Testis (tissue), 2 donors: ENCODE measurements around the gene INPP1.

ENCODE experiments used
- POLR2A ChIP-seq: fragments of 450-650 bp; IDR thresholded peaks from one replicate; pipeline ENCODE4 v1.6.1; 2017; ENCODE audit warnings: antibody characterized with exemption, mild to moderate bottlenecking, moderate library complexity
- TF ChIP-seq, protein P1 (sequence below), 3 experiments: fragments of 450-650 bp in 2 of 3; fragments of 200-600 bp in 1 of 3; sonication (generic) in 1 of 3; IDR thresholded peaks; one replicate each; pipeline ENCODE4 v1.5.1; 2016 to 2019; ENCODE audit warnings: antibody characterized with exemption in 3 of 3, mild to moderate bottlenecking in 2 of 3, moderate library complexity in 1 of 3

DNA sequence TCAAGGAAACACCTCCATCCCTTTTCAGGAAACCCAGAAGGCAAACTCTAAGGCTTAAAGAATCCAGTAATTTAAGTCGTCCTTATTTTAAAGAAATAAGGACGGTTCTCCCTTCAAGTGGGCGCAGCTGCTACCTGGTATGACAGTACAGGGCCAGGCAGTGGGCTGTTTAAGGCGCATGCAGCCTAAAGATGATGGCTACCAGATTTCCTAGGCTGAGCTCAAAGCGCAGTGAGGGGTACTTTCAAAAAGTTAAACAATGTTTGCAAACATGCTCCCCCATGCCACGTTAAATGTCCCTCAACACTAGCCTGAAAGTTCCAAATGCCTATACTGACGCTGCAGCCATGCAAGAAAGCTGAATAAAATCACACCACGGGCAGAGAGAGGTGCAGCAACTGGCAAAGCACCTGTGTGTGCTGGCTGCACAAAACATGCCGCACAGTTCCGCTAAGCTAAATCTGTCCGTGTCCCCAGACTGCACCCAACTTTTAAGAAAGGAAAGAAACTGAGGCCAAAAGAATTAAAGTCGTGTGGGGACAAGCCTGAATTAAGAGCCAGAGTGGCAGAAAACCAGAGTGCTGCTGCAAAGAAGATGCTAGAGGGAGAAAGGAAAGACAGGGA lies 24.3 kb upstream of the INPP1 start:
- TF ChIP-seq, protein P1, sequence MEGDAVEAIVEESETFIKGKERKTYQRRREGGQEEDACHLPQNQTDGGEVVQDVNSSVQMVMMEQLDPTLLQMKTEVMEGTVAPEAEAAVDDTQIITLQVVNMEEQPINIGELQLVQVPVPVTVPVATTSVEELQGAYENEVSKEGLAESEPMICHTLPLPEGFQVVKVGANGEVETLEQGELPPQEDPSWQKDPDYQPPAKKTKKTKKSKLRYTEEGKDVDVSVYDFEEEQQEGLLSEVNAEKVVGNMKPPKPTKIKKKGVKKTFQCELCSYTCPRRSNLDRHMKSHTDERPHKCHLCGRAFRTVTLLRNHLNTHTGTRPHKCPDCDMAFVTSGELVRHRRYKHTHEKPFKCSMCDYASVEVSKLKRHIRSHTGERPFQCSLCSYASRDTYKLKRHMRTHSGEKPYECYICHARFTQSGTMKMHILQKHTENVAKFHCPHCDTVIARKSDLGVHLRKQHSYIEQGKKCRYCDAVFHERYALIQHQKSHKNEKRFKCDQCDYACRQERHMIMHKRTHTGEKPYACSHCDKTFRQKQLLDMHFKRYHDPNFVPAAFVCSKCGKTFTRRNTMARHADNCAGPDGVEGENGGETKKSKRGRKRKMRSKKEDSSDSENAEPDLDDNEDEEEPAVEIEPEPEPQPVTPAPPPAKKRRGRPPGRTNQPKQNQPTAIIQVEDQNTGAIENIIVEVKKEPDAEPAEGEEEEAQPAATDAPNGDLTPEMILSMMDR (IDR thresholded peaks at IDR 0.05), result no peak
- no peak for TF ChIP-seq POLR2A
